ENCODE results near the gene FATE1.

FATE1 gene

GRCh38 chrX:151723156-151723760 lies 7.4 kb downstream of the FATE1 start:
- H3K9ac ChIP-seq (ENCODE audit: low read depth, low read length, poor library complexity, severe bottlenecking): no peak overlapping the region
- no peaks in the 10 kb centered on the region for H3K9me2 ChIP-seq (replicated peaks; ENCODE audit: low read depth, low read length)
- H3K27me3 ChIP-seq (ENCODE audit: insufficient read depth, low read length, poor library complexity, severe bottlenecking): no peaks in the 10 kb centered on the region
- H3K4me1 ChIP-seq (ENCODE audit: insufficient read depth, low read length, poor library complexity, severe bottlenecking): no peaks in the 10 kb centered on the region
- H3K9me3 ChIP-seq (ENCODE audit: insufficient read depth, low read depth, low read length): no peaks in the 10 kb centered on the region
- no peak overlapping the region for H3K4me2 ChIP-seq (ENCODE audit: low read depth, low read length, poor library complexity, severe bottlenecking)
- H4K20me1 ChIP-seq (ENCODE audit: insufficient read depth, low read length, poor library complexity, severe bottlenecking): no peaks in the 10 kb centered on the region
- H3K36me3 ChIP-seq (ENCODE audit: insufficient read depth, low read length): no peaks in the 10 kb centered on the region
- no peak overlapping the region for H2AFZ ChIP-seq (ENCODE audit: low read length)
- no peaks in the 10 kb centered on the region for H3F3A ChIP-seq (ENCODE audit: low read depth)
- no peak overlapping the region for H3K4me3 ChIP-seq (ENCODE audit: low read length, poor library complexity, severe bottlenecking)
- no peak for TF ChIP-seq CTCF (conservative IDR thresholded peaks at IDR 0.05; ENCODE audit: low read length)
- TF ChIP-seq EZH2phosphoT487 (IDR thresholded peaks at IDR 0.05; ENCODE audit: borderline replicate concordance): no peak
- H3K79me2 ChIP-seq (ENCODE audit: insufficient read depth, low read length): no peaks in the 10 kb centered on the region

GRCh38 chrX:151724563-151725337 lies 8.9 kb downstream of the FATE1 start:
- Histone ChIP-seq H2AFZ (ENCODE audit: low read length) (no peak overlapping the region), H3K9ac (ENCODE audit: low read depth, low read length, poor library complexity, severe bottlenecking) (no peak overlapping the region), H3K4me1 (ENCODE audit: insufficient read depth, low read length, poor library complexity, severe bottlenecking) (no peaks in the 10 kb centered on the region), H3K9me2 (replicated peaks; ENCODE audit: low read depth, low read length) (no peaks in the 10 kb centered on the region), H3K9me3 (ENCODE audit: insufficient read depth, low read depth, low read length) (no peaks in the 10 kb centered on the region), H3K4me3 (ENCODE audit: low read length, poor library complexity, severe bottlenecking) (no peak overlapping the region), H3F3A (ENCODE audit: low read depth) (no peaks in the 10 kb centered on the region), H3K79me2 (ENCODE audit: insufficient read depth, low read length) (no peaks in the 10 kb centered on the region), H4K20me1 (ENCODE audit: insufficient read depth, low read length, poor library complexity, severe bottlenecking) (no peaks in the 10 kb centered on the region), H3K4me2 (ENCODE audit: low read depth, low read length, poor library complexity, severe bottlenecking) (no peak overlapping the region), H3K27me3 (ENCODE audit: insufficient read depth, low read length, poor library complexity, severe bottlenecking) (no peaks in the 10 kb centered on the region), H3K36me3 (ENCODE audit: insufficient read depth, low read length) (no peaks in the 10 kb centered on the region)
- TF ChIP-seq CTCF (conservative IDR thresholded peaks at IDR 0.05; ENCODE audit: low read length): no peak
- no peak for TF ChIP-seq EZH2phosphoT487 (IDR thresholded peaks at IDR 0.05; ENCODE audit: borderline replicate concordance)

DNA sequence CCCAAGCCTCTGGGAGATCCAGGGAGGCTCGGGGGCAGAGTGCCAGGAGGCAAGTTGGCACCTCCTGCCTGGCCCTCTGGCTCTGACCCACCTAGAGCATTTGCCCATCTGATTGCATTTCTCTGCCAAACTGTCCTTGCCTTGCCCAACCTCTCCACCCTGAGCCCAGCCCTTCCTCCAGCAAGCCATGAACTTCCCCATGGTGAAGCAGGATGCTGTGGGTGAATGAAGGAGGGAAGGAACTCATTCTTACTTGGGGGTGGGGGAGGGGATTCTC lies 9.4 kb downstream of the FATE1 start:
- Histone ChIP-seq H3K4me1 (ENCODE audit: insufficient read depth, low read length, poor library complexity, severe bottlenecking) (no peaks in the 10 kb centered on the region), H3K4me3 (ENCODE audit: low read length, poor library complexity, severe bottlenecking) (no peak overlapping the region)

More for the DNA sequence above, 9.4 kb downstream of the FATE1 start:
- H3K9ac ChIP-seq (ENCODE audit: low read depth, low read length, poor library complexity, severe bottlenecking): no peak overlapping the region
- no peaks in the 10 kb centered on the region for H3K36me3 ChIP-seq (ENCODE audit: insufficient read depth, low read length)
- H3K9me2 ChIP-seq (replicated peaks; ENCODE audit: low read depth, low read length): no peaks in the 10 kb centered on the region
- no peaks in the 10 kb centered on the region for H4K20me1 ChIP-seq (ENCODE audit: insufficient read depth, low read length, poor library complexity, severe bottlenecking)
- H2AFZ ChIP-seq (ENCODE audit: low read length): no peak overlapping the region
- H3K27me3 ChIP-seq (ENCODE audit: insufficient read depth, low read length, poor library complexity, severe bottlenecking): no peaks in the 10 kb centered on the region
- TF ChIP-seq EZH2phosphoT487 (IDR thresholded peaks at IDR 0.05; ENCODE audit: borderline replicate concordance): no peak
- TF ChIP-seq CTCF (conservative IDR thresholded peaks at IDR 0.05; ENCODE audit: low read length): no peak
- H3K79me2 ChIP-seq (ENCODE audit: insufficient read depth, low read length): no peaks in the 10 kb centered on the region
- H3F3A ChIP-seq (ENCODE audit: low read depth): no peaks in the 10 kb centered on the region
- H3K4me2 ChIP-seq (ENCODE audit: low read depth, low read length, poor library complexity, severe bottlenecking): no peak overlapping the region
- H3K9me3 ChIP-seq (ENCODE audit: insufficient read depth, low read depth, low read length): no peaks in the 10 kb centered on the region

All from Loucy (cell line).